Stimulated activated CD4-positive, alpha-beta T cell treated with anti-CD3 and anti-CD28 coated beads, Interleukin-4, amount 100 ng/mL, for 48 hours (primary cell): ENCODE results near the gene OPRL1.
"Not testable (repeated sequence)": the region's sequence is repeated elsewhere in the genome, so short reads cannot be mapped to it uniquely, and the experiment has no call there.

ENCODE experiments used
- DNase-seq, 2 donors: peaks; one replicate each; pipeline ENCODE4 v3.0.0-alpha.2; 2020; ENCODE audit warnings: low read depth in 2 of 2

Gene OPRL1

DNA sequence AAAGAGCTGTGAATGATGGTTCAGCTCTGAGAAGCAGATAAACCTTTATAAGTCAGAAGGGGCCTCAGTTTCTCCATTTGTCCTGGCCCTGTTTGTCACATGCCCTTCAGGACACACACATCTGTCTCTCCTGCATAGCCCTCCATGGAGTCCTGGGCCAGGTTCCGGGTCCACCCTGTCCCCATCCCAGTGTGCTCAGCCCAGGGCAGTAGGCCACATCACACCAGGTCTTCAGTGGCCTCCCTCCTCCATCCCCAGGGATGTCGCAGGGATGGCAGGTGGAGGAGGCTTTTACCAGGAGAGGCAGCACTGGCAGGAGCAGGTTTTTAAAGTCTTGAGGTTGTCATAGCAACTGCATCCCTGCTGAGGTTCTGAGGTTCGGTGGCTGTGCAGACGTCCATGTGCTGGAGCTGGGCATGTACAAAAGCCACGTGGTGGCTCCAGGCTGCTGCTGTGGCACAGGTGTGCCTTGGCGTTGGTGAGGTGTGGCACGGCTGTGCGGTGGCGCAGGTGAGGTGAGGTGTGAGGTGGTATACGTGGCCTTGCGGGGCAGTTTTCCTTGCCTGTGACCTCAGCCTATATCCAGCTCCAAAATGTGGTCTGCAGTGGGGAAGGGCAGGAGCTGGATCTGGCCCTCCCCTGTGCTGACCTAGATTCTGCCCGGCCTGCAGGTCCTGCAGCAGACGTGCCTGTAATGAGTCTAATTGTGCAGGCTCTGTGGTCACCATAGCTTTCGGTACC, 35.5 kb downstream of the OPRL1 start:
- DNase-seq: no peak

- no peak for DNase-seq
Observed at GRCh38 chr20:64116016-64116415, 36.1 kb downstream of the OPRL1 start.

DNA sequence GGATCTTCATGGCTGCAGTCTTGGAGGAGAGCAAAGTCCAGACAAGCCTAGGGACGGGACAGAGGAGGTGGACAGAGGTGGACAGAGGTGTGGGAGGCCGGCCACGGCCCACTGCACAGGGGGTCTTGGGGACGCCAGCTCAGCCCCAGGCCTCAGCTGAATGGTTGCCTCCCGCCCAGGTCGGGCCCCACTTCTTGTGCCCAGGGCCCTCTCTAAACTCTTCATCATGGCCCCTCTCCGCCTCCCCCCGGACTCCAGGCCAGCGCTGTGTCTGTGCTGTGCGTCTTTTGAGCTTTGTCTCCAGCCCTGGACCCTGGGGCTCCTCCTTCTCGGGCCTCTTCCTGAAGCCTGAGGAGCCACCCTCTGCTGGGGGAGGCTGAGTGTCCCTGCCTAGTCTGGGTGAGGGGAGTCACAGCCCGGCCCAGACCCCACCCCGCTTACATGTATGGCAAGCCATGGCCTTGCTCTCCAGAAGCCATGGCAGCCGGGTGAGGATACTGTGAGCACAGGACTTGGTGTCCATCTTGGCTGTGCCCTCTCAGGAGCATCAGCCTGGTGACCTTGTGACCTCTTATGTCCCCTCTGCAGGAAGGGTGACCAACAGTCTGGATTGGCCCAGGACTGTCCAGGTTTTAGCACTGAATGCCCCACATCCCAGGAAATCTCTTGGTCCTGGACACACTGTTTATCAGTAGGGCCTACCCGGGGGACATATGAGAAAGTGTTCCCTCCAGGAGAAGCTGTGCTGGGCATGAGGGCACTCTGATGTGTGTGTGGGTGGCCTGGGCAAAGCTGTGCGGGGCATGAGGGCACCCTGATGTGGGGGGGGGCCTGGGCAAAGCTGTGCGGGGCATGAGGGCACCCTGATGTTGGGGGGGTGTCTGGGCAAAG, 36.9 kb downstream of the OPRL1 start:
- no peak for DNase-seq

GRCh38 chr20:64117432-64117777, 37.5 kb downstream of the OPRL1 start:
- DNase-seq: not testable (repeated sequence)

- DNase-seq: no peak
Observed at GRCh38 chr20:64119301-64119680, 39.4 kb downstream of the OPRL1 start.

GRCh38 chr20:64119681-64120341, 39.9 kb downstream of the OPRL1 start:
- DNase-seq: no peak

DNA sequence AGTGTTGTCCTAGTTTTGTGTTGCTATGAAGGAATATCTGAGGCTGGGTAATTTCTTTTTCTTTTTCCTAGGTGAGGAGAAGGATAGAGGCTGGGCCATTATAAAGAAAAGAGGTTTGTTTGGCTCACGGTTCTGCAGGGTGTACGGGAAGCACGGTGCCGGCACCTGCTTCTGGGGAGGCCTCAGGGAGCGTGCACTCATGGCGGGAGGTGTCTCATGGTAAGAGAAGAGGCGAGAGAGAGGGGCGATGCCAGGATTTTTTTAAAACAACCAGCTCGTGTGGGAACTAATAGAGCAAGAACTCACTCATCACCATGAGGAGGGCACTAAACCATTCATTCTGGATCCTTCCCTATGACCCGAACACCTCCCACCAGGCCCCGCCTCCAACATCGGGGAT, 41.7 kb downstream of the OPRL1 start:
- no peak for DNase-seq

DNA sequence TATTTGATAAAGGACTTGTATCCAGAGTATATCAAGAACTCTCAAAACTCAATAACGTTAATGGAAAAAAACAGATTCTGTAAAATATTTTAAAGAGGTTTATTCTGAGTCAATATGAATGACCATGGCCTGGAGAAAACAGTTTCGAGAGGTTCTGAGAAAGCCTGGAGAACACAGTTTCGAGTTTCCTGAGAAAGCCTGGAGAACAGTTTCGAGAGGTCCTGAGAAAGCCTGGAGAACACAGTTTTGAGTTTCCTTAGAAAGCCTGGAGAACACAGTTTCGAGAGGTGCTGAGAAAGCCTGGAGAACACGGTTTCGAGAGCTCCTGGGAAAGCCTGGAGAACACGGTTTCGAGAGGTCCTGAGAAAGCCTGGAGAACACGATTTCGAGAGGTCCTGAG, 43.0 kb downstream of the OPRL1 start:
- not testable (repeated sequence) for DNase-seq

DNA sequence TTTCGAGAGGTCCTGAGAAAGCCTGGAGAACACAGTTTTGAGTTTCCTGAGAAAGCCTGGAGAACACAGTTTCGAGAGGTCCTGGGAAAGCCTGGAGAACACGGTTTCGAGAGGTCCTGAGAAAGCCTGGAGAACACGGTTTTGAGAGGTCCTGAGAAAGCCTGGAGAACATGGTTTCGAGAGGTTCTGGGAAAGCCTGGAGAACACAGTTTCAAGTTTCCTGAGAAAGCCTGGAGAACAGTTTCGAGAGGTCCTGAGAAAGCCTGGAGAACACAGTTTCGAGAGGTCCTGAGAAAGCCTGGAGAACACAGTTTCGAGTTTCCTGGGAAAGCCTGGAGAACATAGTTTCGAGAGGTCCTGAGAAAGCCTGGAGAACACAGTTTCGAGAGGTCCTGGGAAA, 43.6 kb downstream of the OPRL1 start:
- not testable (repeated sequence) for DNase-seq

DNA sequence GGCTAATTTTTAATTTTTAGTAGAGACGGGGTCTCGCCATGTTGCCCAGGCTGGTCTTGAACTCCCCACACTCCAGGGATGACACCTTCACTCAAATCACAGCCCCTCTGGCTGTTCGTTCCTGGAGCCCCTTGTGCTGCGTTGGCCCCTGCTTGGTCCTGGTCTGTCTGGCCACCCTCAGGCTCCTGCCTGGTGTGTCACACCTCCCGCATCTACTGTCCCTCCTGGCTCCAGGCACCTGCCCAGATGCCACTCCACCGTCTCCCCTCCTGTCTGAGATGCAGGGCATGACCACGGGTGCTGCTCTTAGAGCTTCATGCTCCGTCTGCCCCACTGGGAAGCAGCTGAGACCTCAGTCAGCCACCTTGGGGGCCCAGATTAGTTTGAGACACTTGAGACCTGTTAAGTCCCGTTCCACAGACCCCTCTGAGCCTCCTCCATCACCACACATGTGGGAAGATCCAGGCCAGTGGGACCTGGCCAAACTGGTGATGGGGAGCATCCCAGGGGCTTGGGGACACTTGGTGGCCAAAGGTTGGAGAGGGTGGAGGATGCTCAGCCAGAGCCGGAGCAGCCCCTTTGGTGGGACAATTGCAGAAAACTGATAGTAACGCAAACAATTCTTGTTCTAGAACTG, 49.4 kb downstream of the OPRL1 start:
- DNase-seq: no peak

- DNase-seq: no peak
Observed at GRCh38 chr20:64130271-64130670, 50.4 kb downstream of the OPRL1 start.

- DNase-seq: no peak
Observed at GRCh38 chr20:64130876-64131275, 51.0 kb downstream of the OPRL1 start.

- DNase-seq: no peak
Observed at GRCh38 chr20:64131406-64131805, 51.5 kb downstream of the OPRL1 start.

DNA sequence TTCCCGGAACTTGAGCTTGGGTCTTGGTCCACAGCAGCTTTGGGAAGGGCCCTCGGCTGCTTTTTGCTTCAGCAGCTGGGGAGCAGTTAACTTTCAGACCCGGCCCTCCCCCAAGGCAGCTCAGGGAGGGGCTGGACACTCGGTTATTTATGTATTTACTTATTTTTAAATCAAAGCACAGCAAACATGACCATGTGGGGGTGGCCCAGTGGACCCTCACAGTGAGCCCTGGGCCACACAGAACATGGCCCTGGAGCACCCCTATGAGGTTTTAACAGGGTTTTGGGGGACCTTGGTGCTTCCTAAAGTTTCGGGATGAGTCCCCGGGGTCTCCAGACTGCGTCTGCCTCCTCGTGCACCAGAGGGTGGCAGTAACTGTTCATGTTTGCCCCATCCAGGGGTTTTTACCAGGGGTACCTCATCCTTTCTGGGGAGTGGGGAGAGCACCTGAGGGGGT, 54.1 kb downstream of the OPRL1 start:
- no peak for DNase-seq

GRCh38 chr20:64134744-64135143, 54.9 kb downstream of the OPRL1 start:
- not testable (repeated sequence) for DNase-seq

DNA sequence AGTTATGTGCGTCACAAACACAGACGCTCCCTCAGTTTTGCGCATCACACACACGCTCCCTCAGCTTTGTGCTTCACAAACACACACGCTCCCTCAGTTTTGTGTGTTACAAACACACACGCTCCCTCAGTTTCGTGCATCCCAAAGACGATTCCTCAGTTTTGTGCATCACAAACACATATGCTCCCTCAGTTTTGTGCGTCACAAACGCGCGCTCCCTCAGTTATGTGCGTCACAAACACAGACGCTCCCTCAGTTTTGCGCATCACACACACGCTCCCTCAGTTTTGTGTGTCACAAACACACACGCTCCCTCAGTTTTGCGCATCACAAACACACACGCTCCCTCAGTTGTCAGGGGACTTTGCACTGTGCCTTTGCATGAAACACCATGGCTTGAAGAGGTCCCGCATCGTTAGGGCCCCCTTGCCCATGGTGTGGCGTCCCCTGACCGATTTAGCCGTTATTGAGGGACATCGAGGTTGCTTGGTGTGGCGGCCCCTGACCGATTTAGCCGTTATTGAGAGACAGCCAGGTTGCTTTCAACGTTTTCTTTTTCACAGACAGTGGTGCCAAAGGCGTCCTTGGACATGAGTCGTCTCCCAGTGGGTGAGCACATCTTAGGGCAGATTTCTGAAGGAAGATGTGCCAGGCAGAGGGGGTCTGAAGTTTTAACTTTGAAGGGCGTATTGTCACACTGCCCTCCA, 56.3 kb downstream of the OPRL1 start:
- no peak for DNase-seq

GRCh38 chr20:64137598-64138031, 57.7 kb downstream of the OPRL1 start:
- DNase-seq: no peak

GRCh38 chr20:64138276-64138815, 58.5 kb downstream of the OPRL1 start:
- no peak for DNase-seq

DNA sequence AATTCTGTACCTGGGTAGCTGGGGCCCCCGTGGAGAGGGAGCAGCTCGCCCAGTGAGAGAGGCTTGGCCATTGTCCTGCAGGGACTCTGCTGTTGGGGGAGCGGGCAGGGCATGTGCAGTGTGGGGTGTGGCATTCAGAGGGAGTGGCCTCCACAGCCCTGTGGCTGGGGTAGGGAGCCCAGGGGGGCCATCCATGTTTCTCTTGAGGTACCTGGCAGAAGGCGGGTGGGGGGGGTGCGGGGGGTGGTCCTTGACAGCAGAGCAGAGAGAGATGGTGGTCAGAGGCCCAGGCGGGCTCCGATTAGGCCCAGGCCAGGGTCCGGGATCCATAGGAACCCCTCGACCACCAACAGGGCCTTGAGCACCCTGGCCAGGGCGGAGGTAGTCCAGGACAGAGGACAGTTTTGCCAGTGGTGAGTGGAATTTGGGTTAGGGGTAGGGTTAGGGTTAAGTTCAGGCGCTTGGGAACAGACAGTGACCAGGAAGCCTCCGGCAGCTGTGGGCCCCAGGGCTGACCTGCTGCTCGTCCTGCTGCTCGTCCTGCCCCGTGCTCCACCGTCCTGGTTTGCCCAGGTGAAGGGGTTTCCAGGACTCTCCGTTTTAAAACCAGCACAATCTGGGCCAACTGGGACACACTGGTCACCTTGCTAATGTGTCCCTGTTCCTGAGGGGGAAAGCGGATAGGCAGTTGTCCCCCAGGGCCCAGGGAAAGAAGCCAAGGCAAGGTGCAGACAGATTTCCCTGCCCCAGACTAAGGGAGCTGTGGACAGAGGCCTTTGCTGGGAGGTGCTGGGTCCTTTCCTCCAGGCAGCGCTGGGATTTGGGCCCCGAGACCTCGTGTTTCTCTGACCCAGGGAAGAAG, 59.5 kb downstream of the OPRL1 start:
- no peak for DNase-seq
